Mesodermal cell (in vitro differentiated cells): ENCODE results near the gene CELF5. TPM values are rescaled to one million over a fixed set of nuclear protein-coding genes. Genes with fewer than 3 reads are reported as not detected.

Experiments
- H3K27ac ChIP-seq: 2 replicates; pipeline ENCODE4 v1.7.0; 2013; ENCODE audit warnings: mild to moderate bottlenecking, low read depth, low read length, moderate library complexity; ENCODE audit not compliant: severe bottlenecking
- H3K36me3 ChIP-seq: 2 replicates; pipeline ENCODE4 v1.7.1; 2013; ENCODE audit warnings: mild to moderate bottlenecking, low read length, moderate library complexity; ENCODE audit not compliant: control insufficient read depth, insufficient read depth
- H3K4me1 ChIP-seq: one replicate; pipeline ENCODE4 v1.7.1; 2013; ENCODE audit warnings: mild to moderate bottlenecking, low read length; ENCODE audit not compliant: insufficient read depth, control insufficient read depth, poor library complexity, severe bottlenecking
- H3K4me3 ChIP-seq: 2 replicates; pipeline ENCODE4 v1.7.0; 2013; ENCODE audit warnings: low read length, control low read depth, mild to moderate bottlenecking; ENCODE audit not compliant: insufficient read depth, poor library complexity, severe bottlenecking; ENCODE audit errors: extremely low read depth
- H3K9me3 ChIP-seq: 2 replicates; pipeline ENCODE4 v1.7.1; 2013; ENCODE audit warnings: mild to moderate bottlenecking, low read length, moderate library complexity; ENCODE audit not compliant: control insufficient read depth
- WGBS, 2 experiments: methylation state at CpG; one replicate each; pipeline ENCODE4 v1.1.5; 2013; ENCODE audit warnings: missing lambda C conversion rate in 2 of 2; ENCODE audit not compliant: insufficient coverage in 2 of 2; 5-methylcytosine and 5-hydroxymethylcytosine counted together
- polyA plus RNA-seq, 2 experiments: library from polyadenylated mRNA; stranded (reverse); fragments of 50-300 nt; gene quantifications; one replicate each; pipeline ENCODE4 v1.2.3, GENCODE V29; 2013

Gene CELF5
- polyA plus RNA-seq (2013, experiment 1 of 2), result 1.3 TPM
- 1.0 TPM for polyA plus RNA-seq (2013, experiment 2 of 2)

DNA sequence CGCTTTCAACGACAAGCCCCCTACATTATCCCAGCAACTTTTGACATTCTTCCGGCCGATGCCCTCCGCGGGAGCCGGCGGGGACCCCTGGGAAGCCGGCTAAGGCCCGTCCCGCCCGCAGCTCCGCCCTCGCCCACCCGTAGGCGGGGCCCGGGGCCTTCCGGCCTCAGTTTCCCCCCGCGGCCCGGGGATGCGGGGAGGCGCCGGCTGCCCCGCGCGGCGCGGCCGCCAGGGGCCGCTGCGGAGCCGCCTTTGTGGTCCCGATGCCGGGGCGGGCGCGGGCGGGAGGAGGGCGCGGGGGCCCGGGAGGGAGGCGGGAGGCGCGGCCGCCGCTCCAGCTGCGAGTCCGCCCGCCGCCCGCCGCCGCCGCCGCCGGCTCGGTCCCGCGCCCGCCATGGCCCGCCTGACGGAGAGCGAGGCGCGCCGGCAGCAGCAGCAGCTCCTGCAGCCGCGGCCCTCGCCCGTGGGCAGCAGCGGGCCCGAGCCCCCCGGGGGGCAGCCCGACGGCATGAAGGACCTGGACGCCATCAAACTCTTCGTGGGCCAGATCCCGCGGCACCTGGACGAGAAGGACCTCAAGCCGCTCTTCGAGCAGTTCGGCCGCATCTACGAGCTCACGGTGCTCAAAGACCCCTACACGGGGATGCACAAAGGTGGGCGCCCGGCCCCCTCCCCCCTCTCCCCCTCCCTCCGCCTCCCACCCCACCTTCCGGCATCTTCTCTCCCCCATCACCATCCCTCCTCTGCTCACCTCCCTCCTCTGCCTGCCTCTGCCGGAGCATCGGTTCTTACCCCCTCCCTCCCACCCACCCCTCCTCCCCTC is at the start of gene CELF5:
Gene CELF5, plus strand, starts transcription at position 316 of the 823 bp plus-strand sequence. Its CDS starts 79 bp downstream, at position 395.
- peak within 1 kb of the TSS; percentile 21 for H3K4me3 ChIP-seq
- H3K9me3 ChIP-seq, result no peaks in the 10 kb centered on the region
- no peaks in the 10 kb centered on the region for H3K4me1 ChIP-seq
- H3K36me3 ChIP-seq, result no peaks in the 10 kb centered on the region
- H3K27ac ChIP-seq, result no peak within 1 kb of the TSS
- WGBS, 2 experiments, result 0 to 3% methylated on average over 47 to 54 of the region's 94 CpGs

DNA sequence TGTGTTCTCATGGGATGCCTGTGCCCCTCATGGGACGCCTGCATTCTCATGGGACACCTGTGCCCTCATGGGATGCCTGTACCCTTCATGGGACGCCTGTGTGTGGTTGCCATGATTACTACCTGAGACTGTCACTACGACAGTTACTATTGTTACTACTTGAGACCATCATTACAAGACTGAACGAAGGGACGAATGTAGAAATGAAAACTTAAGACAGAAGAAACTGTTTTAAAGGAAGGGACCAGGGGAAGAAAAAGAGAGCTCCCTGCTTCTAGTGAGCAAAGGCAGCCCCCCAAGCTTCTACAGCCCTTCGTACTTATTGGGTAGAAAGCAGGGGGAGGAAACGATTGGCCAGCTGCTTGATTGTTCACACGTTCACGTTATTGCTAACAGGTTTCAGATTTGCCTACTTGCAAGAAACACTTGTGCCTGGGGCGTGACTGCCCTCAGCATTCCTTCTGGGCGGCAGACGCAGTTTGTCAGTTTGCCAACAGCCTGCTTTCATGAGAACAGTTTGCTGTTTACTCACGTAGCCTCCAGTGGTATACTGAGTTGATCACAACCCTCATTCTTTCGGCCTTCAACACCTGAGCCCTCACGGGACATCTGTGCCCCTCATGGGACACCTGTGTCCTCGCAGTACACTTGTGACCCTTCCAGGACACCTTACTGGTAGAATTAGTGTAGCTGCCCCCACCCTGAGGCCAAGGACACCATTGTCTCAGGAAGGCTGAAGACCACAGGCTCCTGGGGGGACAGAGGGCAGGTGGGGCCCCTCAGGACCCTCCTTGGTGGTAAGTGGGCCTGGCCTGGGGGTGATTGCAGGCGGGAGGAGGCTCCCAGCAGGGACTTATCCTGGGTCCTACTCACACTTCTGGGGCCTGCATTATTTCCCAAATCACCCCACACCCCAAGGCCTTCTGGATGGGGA is 48.4 kb upstream of the CELF5 start:
- WGBS, 2 experiments, result 82% methylated on average over 15 of the region's 17 CpGs
- peaks cover 5% of the 10 kb centered on the region for H3K4me1 ChIP-seq
- no peak overlapping the region for H3K27ac ChIP-seq
- H3K36me3 ChIP-seq, result no peaks in the 10 kb centered on the region
- H3K4me3 ChIP-seq, result no peak overlapping the region
- no peaks in the 10 kb centered on the region for H3K9me3 ChIP-seq

DNA sequence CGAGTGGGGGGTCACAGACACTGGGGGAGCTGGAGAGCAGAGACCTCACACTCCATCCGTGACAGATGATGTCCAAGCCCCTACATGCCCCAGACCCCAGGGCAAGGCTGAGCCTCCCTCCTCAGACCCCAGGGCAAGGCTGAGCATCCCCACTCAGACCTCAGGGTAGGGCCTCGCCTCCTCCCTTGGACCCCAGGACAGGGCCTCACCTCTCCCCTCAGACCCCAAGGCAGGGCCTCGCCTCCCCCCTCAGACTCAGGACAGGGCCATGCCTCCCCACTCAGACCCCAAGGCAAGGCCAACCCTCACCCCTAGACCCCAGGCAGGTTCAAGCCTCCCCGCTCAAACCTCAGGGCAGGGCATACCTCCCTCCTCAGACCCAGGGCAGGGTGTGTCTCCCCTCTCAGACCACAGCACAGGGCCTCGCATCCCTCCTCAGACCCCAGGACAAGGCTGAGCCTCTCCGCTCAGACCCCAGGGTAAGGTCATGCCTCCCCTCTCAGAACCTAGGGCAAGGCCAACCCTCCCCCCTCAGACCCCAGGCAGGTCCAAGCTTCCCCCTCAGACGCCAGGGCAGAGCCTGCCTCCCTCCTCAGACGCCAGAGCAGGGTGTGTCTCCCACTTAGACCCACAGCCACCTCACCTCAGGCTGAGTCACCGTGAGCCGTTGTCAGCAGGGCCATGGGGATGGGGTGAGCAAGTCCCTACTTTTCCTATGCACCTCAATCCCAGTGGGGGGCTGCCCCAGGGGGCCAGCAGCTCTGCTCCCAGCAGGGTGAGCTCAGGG is 47.6 kb upstream of the CELF5 start:
- H3K4me3 ChIP-seq, result no peak overlapping the region
- H3K36me3 ChIP-seq, result no peaks in the 10 kb centered on the region
- WGBS, 2 experiments, result 90 to 91% methylated on average over 5 to 7 of the region's 11 CpGs
- H3K27ac ChIP-seq, result no peak overlapping the region
- peaks cover 5% of the 10 kb centered on the region for H3K4me1 ChIP-seq
- no peaks in the 10 kb centered on the region for H3K9me3 ChIP-seq

DNA sequence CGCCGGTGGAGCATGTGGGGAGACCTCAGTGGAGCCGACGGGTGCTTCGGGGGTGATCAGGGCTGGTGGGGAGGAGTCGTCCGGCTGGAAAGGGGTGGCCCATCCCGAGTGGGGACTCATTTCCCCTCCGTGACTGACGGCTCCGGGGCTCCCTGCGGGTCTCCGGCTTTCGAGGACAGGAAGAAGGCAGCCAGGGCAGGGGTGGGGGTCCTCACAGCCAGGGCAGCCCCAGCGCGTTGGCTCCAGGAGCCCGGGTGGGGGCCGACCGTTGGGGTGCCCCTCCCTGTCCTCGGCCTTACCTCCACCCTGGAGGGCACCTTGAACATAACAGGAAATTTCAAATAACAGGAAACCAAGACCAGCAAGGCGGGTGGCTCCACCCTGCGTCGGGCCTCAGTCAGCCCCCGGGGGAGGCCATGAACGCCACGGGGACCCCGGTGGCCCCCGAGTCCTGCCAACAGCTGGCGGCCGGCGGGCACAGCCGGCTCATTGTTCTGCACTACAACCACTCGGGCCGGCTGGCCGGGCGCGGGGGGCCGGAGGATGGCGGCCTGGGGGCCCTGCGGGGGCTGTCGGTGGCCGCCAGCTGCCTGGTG is 46.0 kb upstream of the CELF5 start, which contains the start of gene S1PR4:
Gene S1PR4, plus strand, starts transcription at position 393 of the 596 bp plus-strand sequence. Its CDS starts 24 bp downstream, at position 417.
- no peak within 1 kb of the TSS for H3K27ac ChIP-seq
- H3K4me3 ChIP-seq, result no peak within 1 kb of the TSS
- 91 to 95% methylated on average over 30 to 39 of the region's 42 CpGs for WGBS, 2 experiments
- H3K9me3 ChIP-seq, result no peaks in the 10 kb centered on the region
- peaks cover 5% of the 10 kb centered on the region for H3K4me1 ChIP-seq
- no peaks in the 10 kb centered on the region for H3K36me3 ChIP-seq

DNA sequence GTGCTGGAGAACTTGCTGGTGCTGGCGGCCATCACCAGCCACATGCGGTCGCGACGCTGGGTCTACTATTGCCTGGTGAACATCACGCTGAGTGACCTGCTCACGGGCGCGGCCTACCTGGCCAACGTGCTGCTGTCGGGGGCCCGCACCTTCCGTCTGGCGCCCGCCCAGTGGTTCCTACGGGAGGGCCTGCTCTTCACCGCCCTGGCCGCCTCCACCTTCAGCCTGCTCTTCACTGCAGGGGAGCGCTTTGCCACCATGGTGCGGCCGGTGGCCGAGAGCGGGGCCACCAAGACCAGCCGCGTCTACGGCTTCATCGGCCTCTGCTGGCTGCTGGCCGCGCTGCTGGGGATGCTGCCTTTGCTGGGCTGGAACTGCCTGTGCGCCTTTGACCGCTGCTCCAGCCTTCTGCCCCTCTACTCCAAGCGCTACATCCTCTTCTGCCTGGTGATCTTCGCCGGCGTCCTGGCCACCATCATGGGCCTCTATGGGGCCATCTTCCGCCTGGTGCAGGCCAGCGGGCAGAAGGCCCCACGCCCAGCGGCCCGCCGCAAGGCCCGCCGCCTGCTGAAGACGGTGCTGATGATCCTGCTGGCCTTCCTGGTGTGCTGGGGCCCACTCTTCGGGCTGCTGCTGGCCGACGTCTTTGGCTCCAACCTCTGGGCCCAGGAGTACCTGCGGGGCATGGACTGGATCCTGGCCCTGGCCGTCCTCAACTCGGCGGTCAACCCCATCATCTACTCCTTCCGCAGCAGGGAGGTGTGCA is 45.3 kb upstream of the CELF5 start:
- peaks cover 5% of the 10 kb centered on the region for H3K4me1 ChIP-seq
- H3K9me3 ChIP-seq, result no peaks in the 10 kb centered on the region
- no peak overlapping the region for H3K27ac ChIP-seq
- WGBS, 2 experiments, result 94 to 95% methylated on average over 50 to 52 of the region's 52 CpGs
- H3K4me3 ChIP-seq, result no peak overlapping the region
- no peaks in the 10 kb centered on the region for H3K36me3 ChIP-seq

DNA sequence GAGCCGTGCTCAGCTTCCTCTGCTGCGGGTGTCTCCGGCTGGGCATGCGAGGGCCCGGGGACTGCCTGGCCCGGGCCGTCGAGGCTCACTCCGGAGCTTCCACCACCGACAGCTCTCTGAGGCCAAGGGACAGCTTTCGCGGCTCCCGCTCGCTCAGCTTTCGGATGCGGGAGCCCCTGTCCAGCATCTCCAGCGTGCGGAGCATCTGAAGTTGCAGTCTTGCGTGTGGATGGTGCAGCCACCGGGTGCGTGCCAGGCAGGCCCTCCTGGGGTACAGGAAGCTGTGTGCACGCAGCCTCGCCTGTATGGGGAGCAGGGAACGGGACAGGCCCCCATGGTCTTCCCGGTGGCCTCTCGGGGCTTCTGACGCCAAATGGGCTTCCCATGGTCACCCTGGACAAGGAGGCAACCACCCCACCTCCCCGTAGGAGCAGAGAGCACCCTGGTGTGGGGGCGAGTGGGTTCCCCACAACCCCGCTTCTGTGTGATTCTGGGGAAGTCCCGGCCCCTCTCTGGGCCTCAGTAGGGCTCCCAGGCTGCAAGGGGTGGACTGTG is 44.6 kb upstream of the CELF5 start:
- Histone ChIP-seq H3K27ac (no peak overlapping the region), H3K9me3 (no peaks in the 10 kb centered on the region), H3K36me3 (no peaks in the 10 kb centered on the region), H3K4me1 (peaks cover 5% of the 10 kb centered on the region), H3K4me3 (no peak overlapping the region)
- 93 to 96% methylated on average over 26 to 30 of the region's 31 CpGs for whole genome bisulfite sequencing, 2 experiments

DNA sequence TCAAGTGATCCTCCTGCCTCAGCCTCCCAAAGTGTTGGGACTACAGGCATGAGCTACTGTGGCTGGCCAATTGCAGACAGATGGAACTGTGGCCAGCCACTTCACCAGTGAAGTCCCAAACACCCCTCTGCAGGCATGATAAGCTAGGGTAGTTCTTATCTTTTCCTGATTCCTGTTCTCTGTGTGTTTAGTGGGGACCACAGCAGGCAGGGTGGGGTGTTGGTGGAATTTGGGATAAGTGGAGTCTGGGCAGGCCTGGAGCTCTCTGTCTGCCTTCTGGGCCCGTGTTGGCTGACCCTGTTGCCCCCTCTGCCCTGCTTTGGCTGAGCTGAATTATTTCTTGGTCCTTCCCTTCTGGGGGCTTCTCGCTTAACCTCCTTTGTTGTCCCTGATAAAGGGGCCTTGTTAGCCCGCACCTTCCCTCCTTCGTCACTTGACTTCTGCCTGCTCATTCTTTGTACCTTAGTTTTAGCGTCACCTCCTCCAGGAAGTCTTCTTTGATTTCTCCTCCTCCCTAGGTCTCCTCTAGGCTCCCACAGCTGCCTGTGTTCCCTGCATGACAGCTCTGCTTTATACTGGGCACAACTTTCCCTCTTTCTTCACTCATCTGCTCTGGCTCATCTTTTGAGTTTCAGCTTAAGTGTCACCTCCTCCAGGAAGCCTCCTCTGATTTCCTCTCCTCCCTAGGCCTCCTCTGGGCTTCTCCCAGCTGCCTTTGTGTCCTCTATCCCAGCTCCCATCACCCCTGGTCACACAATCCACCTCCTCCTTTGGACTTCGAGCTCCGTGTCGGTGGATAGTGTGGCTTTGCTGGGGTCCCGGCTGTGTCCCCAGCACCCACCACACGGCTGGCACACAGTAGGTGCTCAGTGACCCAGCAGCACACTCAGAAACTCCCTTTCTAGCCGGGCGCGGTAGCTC is 40.5 kb upstream of the CELF5 start:
- H3K4me1 ChIP-seq, result peaks cover 13% of the 10 kb centered on the region
- WGBS, 2 experiments, result 85 to 91% methylated on average over 7 to 13 of the region's 13 CpGs
- no peak overlapping the region for H3K27ac ChIP-seq
- peaks cover 12% of the 10 kb centered on the region for H3K36me3 ChIP-seq
- no peak overlapping the region for H3K4me3 ChIP-seq
- no peaks in the 10 kb centered on the region for H3K9me3 ChIP-seq

DNA sequence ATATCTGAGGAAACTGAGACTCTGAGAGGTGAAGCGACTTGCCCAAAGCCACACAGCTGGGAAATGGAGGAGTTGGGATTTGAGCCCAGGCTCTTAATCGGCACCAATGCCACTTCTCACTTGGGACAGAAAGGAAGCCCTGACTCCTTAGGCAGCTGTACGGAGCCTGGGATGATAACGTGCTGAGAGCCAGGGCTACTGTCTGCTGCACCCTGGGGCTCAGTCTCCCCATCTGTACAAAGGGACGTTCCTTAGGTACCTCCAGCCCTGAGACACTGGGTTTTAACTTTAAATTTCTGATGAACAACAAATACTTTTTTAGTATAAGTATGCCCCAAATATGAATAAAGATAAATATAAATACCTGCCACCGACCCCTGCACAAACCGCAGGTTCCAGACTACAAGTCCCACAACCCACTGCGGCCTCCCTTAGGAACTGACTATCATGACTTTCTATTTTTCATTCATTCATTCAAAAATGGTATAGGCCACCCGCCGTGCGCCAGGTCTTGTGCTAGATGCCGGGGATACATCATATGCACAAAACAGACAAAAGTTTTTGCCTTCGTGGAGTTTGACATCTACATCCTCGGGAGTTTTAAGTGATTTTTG is 39.5 kb upstream of the CELF5 start:
- peaks cover 13% of the 10 kb centered on the region for H3K4me1 ChIP-seq
- 19 to 36% methylated on average over 8 to 11 of the region's 14 CpGs for WGBS, 2 experiments
- peak overlapping the region; percentile 91 for H3K4me3 ChIP-seq
- no peaks in the 10 kb centered on the region for H3K9me3 ChIP-seq
- H3K36me3 ChIP-seq, result peaks cover 20% of the 10 kb centered on the region
- no peak overlapping the region for H3K27ac ChIP-seq
